MCF 10A (cell line): ENCODE measurements around the gene YDJC. TPM values are rescaled to one million over a fixed set of nuclear protein-coding genes. Genes with fewer than 3 reads are reported as not detected.
"Not testable (repeated sequence)": the region's sequence is repeated elsewhere in the genome, so short reads cannot be mapped to it uniquely, and the experiment has no call there.

Source experiments
- BruUV-seq: library from RNA; stranded (reverse); fragments of 400-500 nt; replicated peaks from 2 replicates; lab custom pipeline; 2021; lab: Mats Ljungman, UMichigan
- CTCF ChIA-PET: fragments of 300-600 bp; sonication (Branson Sonifier 250); formaldehyde crosslinking; extraction: SDS; loops from one replicate; lab custom pipeline; 2021; ENCODE audit warnings: antibody characterized with exemption, inconsistent platforms; lab: Yijun Ruan, JAX
- POLR2A ChIA-PET: fragments of 300-600, 350-650 bp; sonication (Branson Sonifier 250); formaldehyde crosslinking; extraction: SDS; loops from one replicate; lab custom pipeline; 2020; ENCODE audit warnings: antibody characterized with exemption, inconsistent platforms; lab: Yijun Ruan, JAX
- DNase-seq: peaks from one replicate; pipeline ENCODE4 v3.0.0-alpha.2; 2018; ENCODE audit not compliant: unreplicated experiment
- H3K27ac Mint-ChIP-seq: one replicate; pipeline ENCODE4 v1.8.0; 2022; ENCODE audit warnings: mild to moderate bottlenecking, low read depth, mixed read lengths; ENCODE audit not compliant: unreplicated experiment
- H3K27me3 Mint-ChIP-seq: one replicate; pipeline ENCODE4 v1.8.0; 2022; ENCODE audit warnings: mixed read lengths; ENCODE audit not compliant: insufficient read depth, unreplicated experiment
- H3K36me3 Mint-ChIP-seq: one replicate; pipeline ENCODE4 v1.8.0; 2022; ENCODE audit warnings: mild to moderate bottlenecking, moderate library complexity, mixed read lengths; ENCODE audit not compliant: insufficient read depth, unreplicated experiment
- H3K4me1 Mint-ChIP-seq: one replicate; pipeline ENCODE4 v1.8.0; 2022; ENCODE audit warnings: mixed read lengths; ENCODE audit not compliant: insufficient read depth, unreplicated experiment
- H3K4me3 Mint-ChIP-seq: one replicate; pipeline ENCODE4 v1.8.0; 2022; ENCODE audit warnings: mild to moderate bottlenecking, moderate library complexity, mixed read lengths; ENCODE audit not compliant: unreplicated experiment
- H3K9me3 Mint-ChIP-seq: one replicate; pipeline ENCODE4 v1.8.0; 2022; ENCODE audit warnings: mixed read lengths; ENCODE audit not compliant: unreplicated experiment
- CTCF ChIP-seq: fragments of 200-600 bp; IDR thresholded peaks from one replicate; pipeline ENCODE4 v1.8.0; 2022; ENCODE audit warnings: antibody characterized with exemption, mild to moderate bottlenecking; ENCODE audit not compliant: unreplicated experiment
- intact Hi-C: fragments of 100-400 bp; cut with micrococcal nuclease; formaldehyde crosslinking; loops from 2 replicates; pipeline ENCODE4 v1.14.1; 2022
- microRNA-seq: library from miRNA; unstranded; fragments of <30 nt; microRNA quantifications from one replicate; pipeline ENCODE4 v1.2.0, GENCODE V29; 2022
- total RNA-seq: library from RNA; stranded (reverse); gene quantifications from 2 replicates; pipeline ENCODE4 v1.2.3, GENCODE V29; 2022

The YDJC gene
- total RNA-seq, 1 experiment from 2014 or later = 83.5 TPM

DNA sequence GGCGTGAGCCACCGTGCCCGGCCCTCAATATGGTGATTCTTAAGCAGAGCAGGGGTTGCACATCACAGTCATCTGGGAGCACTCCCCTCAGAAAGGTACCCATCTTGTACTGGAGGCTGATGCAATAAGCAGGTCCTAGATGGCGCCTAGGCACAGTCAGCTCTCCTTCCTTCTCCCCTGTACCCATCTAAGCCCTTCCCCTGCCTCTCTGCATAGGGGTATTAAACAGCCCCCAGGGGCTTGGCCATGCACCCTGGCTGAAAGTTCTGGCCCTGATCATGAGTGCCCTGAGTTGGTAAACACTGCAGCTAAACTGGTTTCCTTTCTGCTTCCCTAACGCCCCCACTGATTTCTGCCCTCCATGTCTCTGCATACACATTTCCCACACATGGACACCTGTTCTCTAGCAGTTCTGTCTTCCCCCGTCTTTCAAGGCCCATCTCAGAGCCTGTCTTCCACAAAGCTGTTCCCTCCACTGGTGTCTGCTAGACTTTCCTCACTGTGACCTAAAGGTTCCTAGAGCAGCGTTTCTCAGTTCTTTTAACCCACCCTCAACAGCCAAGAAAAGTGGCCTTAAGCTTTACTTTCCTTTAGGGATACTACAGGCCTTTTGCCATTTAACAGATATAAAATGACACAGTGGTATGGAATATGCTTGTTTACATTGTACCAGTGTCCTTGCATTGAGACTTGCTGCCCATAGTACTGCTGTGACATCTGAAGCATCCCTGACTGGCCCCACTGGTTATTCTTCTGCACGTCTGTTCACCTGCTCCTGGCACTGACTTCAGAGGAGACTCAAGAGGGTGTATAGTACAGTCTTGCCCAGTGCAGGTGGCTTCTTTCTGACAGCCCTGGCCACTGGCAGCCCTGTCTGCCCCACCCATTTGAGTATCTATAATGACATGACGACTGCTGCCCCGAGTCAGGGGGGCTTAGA lies 46.8 kb downstream of the YDJC start:
- Mint-ChIP-seq H3K4me3 (no peak overlapping the region), H3K27ac (peak overlapping the region; percentile 43), H3K4me1 (peaks cover 14% of the 10 kb centered on the region), H3K36me3 (peaks cover 46% of the 10 kb centered on the region), H3K27me3 (no peaks in the 10 kb centered on the region), H3K9me3 (no peaks in the 10 kb centered on the region)
- DNase-seq = no peak
- ChIA-PET POLR2A (interaction anchor here (0.6 to 0.7 kb wide), 2 partner anchors 38 to 59 kb away, joined by 3 to 4 read pairs; partner anchors contain the start of gene SDF2L1), CTCF (no interaction called here)
- intact Hi-C loops = no loop called here
- no peak for TF ChIP-seq CTCF
- no TSS peak for BruUV-seq

DNA sequence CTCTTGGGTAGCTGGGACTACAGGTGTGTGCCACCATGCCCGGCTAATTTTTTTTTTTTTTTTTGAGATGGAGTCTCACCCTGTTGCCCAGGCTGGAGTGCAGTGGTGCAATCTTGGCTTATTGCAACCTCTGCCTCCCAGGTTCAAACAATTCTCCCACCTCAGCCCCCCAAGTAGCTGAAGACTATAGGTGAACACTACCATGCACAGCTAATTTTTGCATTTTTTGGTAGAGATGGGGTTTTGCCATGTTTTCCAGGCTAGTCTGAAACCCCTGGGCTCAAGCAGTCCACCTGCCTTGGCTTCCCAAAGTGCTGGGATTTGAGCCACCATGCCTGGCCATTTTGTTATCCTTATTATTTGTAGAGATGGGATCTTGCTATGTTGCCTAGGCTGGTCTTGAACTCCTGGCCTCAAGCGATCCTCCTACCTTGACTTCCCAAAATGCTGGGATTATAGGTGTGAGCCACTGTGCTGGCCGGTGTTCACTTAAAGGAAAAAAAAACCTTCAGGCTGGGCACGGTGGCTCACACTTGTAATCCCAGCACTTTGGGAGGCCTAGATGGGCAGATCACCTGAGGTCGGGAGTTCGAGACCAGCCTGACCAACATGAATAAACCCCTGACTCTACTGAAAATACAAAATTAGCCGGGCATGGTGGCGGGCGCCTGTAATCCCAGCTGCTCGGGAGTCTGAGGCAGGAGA lies 48.7 kb downstream of the YDJC start:
- DNase-seq, H3K27me3 Mint-ChIP-seq, H3K9me3 Mint-ChIP-seq, CTCF ChIA-PET, POLR2A ChIA-PET, H3K4me3 Mint-ChIP-seq, H3K27ac Mint-ChIP-seq, intact Hi-C loops, BruUV-seq: not testable (repeated sequence)
- Mint-ChIP-seq H3K36me3 (peaks cover 35% of the 10 kb centered on the region), H3K4me1 (peaks cover 14% of the 10 kb centered on the region)

GRCh38 chr22:21580623-21581007 lies 49.2 kb downstream of the YDJC start:
- CTCF ChIA-PET, POLR2A ChIA-PET, DNase-seq, H3K27me3 Mint-ChIP-seq, H3K27ac Mint-ChIP-seq, BruUV-seq, intact Hi-C loops, H3K9me3 Mint-ChIP-seq, H3K4me3 Mint-ChIP-seq: not testable (repeated sequence)
- Mint-ChIP-seq H3K36me3 (peaks cover 31% of the 10 kb centered on the region), H3K4me1 (peaks cover 12% of the 10 kb centered on the region)

DNA sequence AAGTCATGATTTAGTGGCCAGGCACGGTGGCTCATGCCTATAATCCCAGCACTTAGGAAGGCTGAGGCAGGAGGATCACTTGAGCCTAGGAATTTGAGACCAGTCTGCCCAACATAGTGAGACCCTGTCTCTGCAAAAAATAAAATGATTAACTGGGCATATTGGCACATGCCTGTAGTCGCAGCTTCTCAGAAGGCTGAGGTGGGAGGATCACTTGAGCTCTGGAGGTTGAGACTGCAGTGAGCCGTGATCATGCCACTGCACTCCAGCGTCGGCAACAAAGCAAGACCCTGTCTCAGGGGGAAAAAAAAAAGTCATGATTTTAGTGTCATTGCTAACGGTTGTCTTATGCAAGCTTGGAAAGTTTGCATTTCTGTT lies 50.4 kb downstream of the YDJC start:
- Mint-ChIP-seq H3K4me1 (peaks cover 10% of the 10 kb centered on the region), H3K36me3 (peaks cover 19% of the 10 kb centered on the region), H3K9me3 (no peaks in the 10 kb centered on the region), H3K27me3 (no peaks in the 10 kb centered on the region), H3K27ac (no peak overlapping the region), H3K4me3 (no peak overlapping the region)
- CTCF ChIA-PET = interaction anchor here (0.9 to 1.9 kb wide), 3 partner anchors 14 to 51 kb away, joined by 3 to 6 read pairs (median 3); no protein-coding TSS in a partner anchor
- intact Hi-C loops = no loop called here
- TF ChIP-seq CTCF = no peak
- POLR2A ChIA-PET = interaction anchor here (1.7 kb wide), 1 partner anchor 10 kb away, joined by 7 read pairs; no protein-coding TSS in a partner anchor
- DNase-seq = no peak
- BruUV-seq = no TSS peak

Small RNA genes within 50 kb of the gene (microRNA-seq; reads per million reads assigned to microRNA genes)
- gene MIR130B = 1,272 reads per million, percentile 88 among the genes with 10 or more reads in this experiment
- 10.6 reads per million, percentile 51 among the genes with 10 or more reads in this experiment for gene MIR301B

Other genes starting within 250 kb of the YDJC start
- gene RIMBP3B, start 246.3 kb downstream of the YDJC start, total RNA-seq = not detected in 2 replicates
- gene HIC2, start 212.7 kb downstream of the YDJC start, total RNA-seq = 2.2 and 2.5 TPM in 2 replicates
- gene TMEM191C, start 162.6 kb downstream of the YDJC start, total RNA-seq = 0.75 and 1.4 TPM in 2 replicates
- 0.14 and 0.20 TPM in 2 replicates for gene RIMBP3C, start 78.6 kb downstream of the YDJC start, total RNA-seq
- 44.2 and 49.0 TPM in 2 replicates for gene UBE2L3, start 62.3 kb downstream of the YDJC start, total RNA-seq
- 0.21 TPM in 1 of 2 replicates, not detected in the other for gene CCDC116, start 2.7 kb upstream of the YDJC start, total RNA-seq
- 91.5 and 123 TPM in 2 replicates for gene SDF2L1, start 12.3 kb upstream of the YDJC start, total RNA-seq
- gene PPIL2, start 36.0 kb upstream of the YDJC start, total RNA-seq = 34.4 and 41.3 TPM in 2 replicates
- 0.07 and 0.27 TPM in 2 replicates for gene YPEL1, start 105.8 kb upstream of the YDJC start, total RNA-seq
- 123 and 145 TPM in 2 replicates for gene MAPK1, start 237.6 kb upstream of the YDJC start, total RNA-seq